Measurements from ENCODE around the gene SYK.

DNA sequence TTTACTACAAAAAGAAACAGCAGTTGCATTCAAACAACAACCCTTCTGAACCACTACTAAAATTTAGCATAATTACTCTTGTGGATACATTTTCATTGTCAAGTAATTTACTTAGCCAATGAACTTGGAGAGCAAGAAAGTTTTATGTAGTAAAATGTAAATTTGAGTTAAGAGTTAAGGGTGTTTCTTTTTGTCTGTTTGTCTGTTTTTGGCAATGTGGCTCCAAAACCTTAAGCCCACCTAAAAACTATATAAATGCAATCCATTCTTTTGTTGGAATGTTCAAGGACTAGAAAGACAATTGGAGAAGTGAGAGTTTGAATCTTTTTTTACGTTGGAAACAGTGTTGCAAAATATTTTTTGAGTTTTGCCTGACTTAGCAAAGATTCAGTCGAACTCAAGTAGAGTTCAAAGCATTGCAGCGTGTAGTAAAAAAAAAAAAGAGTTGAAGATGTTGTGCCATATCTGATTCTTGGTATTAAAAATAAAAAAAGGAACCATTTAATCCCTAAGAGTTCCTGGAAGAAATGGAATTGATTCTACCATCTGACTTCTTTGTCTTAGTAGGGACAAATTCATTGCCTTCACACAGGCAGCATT, 867 bp downstream of the SYK start:
- TF ChIP-seq, protein P1, sequence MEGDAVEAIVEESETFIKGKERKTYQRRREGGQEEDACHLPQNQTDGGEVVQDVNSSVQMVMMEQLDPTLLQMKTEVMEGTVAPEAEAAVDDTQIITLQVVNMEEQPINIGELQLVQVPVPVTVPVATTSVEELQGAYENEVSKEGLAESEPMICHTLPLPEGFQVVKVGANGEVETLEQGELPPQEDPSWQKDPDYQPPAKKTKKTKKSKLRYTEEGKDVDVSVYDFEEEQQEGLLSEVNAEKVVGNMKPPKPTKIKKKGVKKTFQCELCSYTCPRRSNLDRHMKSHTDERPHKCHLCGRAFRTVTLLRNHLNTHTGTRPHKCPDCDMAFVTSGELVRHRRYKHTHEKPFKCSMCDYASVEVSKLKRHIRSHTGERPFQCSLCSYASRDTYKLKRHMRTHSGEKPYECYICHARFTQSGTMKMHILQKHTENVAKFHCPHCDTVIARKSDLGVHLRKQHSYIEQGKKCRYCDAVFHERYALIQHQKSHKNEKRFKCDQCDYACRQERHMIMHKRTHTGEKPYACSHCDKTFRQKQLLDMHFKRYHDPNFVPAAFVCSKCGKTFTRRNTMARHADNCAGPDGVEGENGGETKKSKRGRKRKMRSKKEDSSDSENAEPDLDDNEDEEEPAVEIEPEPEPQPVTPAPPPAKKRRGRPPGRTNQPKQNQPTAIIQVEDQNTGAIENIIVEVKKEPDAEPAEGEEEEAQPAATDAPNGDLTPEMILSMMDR (IDR thresholded peaks at IDR 0.05), result no peak
- TF ChIP-seq POLR2A (IDR thresholded peaks at IDR 0.05), result no peak
